SJSA1 (cell line): ENCODE results near the gene TLL2. TPM values are rescaled to one million over a fixed set of nuclear protein-coding genes. Genes with fewer than 3 reads are reported as not detected.

Source experiments
- DNase-seq, 2 experiments: peaks; one replicate each; pipeline ENCODE4 v3.0.0-alpha.2; 2015 to 2020; ENCODE audit warnings: low spot score in 2 of 2, low read depth in 1 of 2
- H3K27ac ChIP-seq: fragments of 250-450 bp; sonication (Bioruptor Pico); 2 replicates; pipeline ENCODE4 v1.5.1; 2020; ENCODE audit warnings: mild to moderate bottlenecking, moderate library complexity
- H3K27me3 ChIP-seq: fragments of 250-450 bp; sonication (Bioruptor Pico); replicated peaks from 2 replicates; pipeline ENCODE4 v1.5.1; 2020; ENCODE audit warnings: mild to moderate bottlenecking, moderate library complexity
- H3K36me3 ChIP-seq: fragments of 250-450 bp; sonication (Bioruptor Pico); 2 replicates; pipeline ENCODE4 v1.5.1; 2020; ENCODE audit warnings: mild to moderate bottlenecking
- H3K4me1 ChIP-seq: fragments of 250-450 bp; sonication (Bioruptor Pico); replicated peaks from 2 replicates; pipeline ENCODE4 v1.6.1; 2021; ENCODE audit warnings: mild to moderate bottlenecking
- H3K4me3 ChIP-seq: fragments of 250-450 bp; sonication (Bioruptor Pico); 2 replicates; pipeline ENCODE4 v1.5.1; 2020; ENCODE audit warnings: mild to moderate bottlenecking
- H3K9me3 ChIP-seq: fragments of 250-450 bp; sonication (Bioruptor Pico); replicated peaks from 2 replicates; pipeline ENCODE4 v1.5.1; 2020; ENCODE audit warnings: mild to moderate bottlenecking
- total RNA-seq: library from RNA; depleted of rRNA; stranded (reverse); fragments of >200 nt; shearing (Covaris generic); gene quantifications from 2 replicates; pipeline ENCODE4 v1.2.3, GENCODE V29; 2014

TLL2 gene
- total RNA-seq, 1 experiment from 2014 or later, result not detected

DNA sequence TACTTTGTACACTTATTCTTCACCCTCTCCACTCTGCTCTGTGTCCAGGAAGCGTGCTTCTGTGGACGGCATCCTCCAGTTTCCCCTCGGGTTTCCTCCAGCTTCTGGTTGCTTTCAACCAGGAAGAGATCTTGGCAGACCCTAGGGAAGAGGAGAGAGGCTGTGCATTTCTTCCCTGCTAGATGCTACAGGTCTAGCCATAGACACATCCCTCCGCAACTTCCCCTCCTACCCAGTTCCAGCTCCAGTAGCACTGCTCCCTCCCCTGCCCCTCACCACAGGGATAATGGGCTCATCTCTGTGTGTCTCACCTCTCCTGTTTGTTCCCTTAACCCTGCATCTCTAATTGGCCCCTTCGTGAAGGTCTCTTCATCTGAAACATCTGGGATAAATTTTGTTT is 16.3 kb downstream of the TLL2 start:
- no peaks in the 10 kb centered on the region for H3K9me3 ChIP-seq
- no peak overlapping the region for H3K27ac ChIP-seq
- H3K27me3 ChIP-seq, result no peaks in the 10 kb centered on the region; the same call in 1 of the 2 replicates
- H3K4me3 ChIP-seq, result no peak overlapping the region
- no peak for DNase-seq
- H3K36me3 ChIP-seq, result no peaks in the 10 kb centered on the region
- peaks cover 5% of the 10 kb centered on the region for H3K4me1 ChIP-seq

DNA sequence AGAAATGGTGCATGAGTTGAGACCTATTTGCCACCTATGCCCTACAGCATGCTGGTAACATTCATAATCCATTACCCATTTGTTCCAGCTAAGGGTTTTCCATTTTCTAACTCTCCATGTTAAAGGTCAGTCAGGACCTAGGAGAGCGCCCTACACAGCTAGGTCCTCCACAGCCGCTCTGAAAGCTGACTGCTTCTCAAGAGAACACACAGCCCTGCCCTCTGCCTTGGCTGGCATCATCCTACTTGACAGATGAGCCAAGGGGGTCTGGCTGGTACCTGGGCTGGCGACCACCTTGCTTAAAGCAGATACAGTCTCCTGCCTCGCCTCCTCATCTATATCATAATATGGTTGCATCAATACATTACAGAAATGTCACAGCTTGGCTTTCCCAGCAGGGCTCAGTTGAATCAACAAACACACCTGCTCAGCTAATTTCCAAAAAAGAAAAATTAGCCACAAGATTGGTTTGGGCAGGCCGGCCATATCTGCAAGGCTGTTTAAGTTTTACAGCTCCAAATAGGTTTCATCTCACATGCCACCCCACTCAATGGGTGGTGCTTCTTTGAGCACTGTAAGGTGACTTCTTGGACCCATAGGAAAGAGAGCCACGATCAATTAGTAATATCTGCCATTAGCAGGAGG is 17.3 kb downstream of the TLL2 start:
- Histone ChIP-seq H3K4me1 (peaks cover under 1% of the 10 kb centered on the region), H3K9me3 (no peaks in the 10 kb centered on the region), H3K27me3 (no peaks in the 10 kb centered on the region; the same call in 1 of the 2 replicates), H3K4me3 (no peak overlapping the region), H3K27ac (no peak overlapping the region), H3K36me3 (no peaks in the 10 kb centered on the region)
- DNase-seq, result no peak

DNA sequence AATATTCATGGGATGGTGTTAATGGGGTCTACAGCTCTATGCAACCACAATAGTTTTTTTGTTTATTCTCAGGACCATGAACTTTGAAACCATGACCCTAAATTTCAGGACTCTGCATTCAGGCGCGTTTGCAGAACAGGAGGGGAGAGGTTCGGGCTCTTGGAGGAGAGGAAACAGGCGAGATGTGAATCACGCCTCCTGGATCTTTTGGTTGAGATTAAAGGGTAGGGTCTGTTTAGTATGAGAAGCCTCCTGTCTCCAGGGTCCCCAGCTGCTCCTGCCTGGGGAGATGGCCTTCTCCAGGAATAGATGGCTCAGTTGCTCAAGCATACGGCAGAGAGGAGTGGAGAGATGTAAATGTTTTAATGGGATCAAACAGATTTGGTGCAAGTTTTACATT is 18.2 kb downstream of the TLL2 start:
- Histone ChIP-seq H3K27me3 (peaks cover 3% of the 10 kb centered on the region; the same call in 1 of the 2 replicates), H3K27ac (no peak overlapping the region), H3K9me3 (no peaks in the 10 kb centered on the region), H3K4me1 (no peaks in the 10 kb centered on the region), H3K4me3 (no peak overlapping the region), H3K36me3 (no peaks in the 10 kb centered on the region)
- no peak for DNase-seq

DNA sequence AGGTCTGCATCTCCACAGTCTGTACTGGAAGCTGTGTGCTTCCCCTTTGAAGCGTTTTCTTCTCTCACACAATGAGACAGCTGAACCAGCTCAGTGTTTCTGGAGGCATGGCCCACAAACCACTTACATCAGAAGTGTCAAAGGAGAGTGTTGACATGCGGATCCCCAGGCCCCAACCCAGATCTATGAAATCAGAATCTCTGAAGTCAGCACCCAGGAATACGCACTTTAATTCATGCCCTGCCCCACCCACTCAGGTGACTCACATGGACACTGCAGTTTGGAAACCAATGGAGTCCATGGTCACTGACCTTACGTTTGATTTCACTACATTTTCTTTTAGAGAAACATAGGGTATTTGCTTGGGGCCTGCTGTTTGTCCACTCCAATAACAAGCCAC is 19.0 kb downstream of the TLL2 start:
- DNase-seq, result no peak
- H3K9me3 ChIP-seq, result no peaks in the 10 kb centered on the region
- no peak overlapping the region for H3K4me3 ChIP-seq
- H3K27me3 ChIP-seq, result peaks cover 7% of the 10 kb centered on the region; the same call in 1 of the 2 replicates
- H3K27ac ChIP-seq, result no peak overlapping the region
- H3K36me3 ChIP-seq, result no peaks in the 10 kb centered on the region
- no peaks in the 10 kb centered on the region for H3K4me1 ChIP-seq

DNA sequence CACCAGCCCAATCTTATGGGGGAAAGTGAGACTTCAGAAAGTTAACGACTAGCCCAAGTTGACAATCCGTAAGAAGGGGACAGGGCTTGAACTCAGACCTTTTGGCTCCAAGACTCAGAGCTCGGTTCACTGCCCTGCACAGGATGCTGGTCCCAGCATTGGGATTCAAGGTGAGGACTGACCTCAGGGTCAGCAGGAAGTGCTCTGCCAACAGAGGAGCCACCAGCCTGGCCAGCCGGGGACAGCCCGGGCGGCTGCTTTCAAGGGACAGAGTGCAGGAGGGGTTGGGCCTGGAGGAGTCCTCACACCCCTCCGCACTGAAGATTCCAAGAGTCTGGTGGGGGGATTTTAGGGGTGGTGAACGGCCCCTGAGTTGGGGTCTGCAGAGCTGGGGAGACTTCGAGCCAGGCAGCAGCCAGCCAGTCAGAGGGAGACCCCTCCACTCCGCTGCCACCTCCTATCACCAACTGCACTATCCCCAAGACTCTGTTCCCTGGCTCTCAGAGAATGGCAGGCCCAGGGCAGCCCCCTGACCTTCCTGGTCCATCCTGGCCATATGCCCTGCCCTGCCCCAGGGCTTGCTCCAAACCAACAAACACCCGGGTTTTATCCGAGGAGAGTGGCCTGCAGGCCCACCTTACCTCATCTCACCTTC is 19.7 kb downstream of the TLL2 start:
- Histone ChIP-seq H3K9me3 (no peaks in the 10 kb centered on the region), H3K4me1 (no peaks in the 10 kb centered on the region), H3K36me3 (no peaks in the 10 kb centered on the region), H3K4me3 (no peak overlapping the region), H3K27me3 (peaks cover 10% of the 10 kb centered on the region; the same call in 1 of the 2 replicates), H3K27ac (no peak overlapping the region)
- DNase-seq, result no peak

DNA sequence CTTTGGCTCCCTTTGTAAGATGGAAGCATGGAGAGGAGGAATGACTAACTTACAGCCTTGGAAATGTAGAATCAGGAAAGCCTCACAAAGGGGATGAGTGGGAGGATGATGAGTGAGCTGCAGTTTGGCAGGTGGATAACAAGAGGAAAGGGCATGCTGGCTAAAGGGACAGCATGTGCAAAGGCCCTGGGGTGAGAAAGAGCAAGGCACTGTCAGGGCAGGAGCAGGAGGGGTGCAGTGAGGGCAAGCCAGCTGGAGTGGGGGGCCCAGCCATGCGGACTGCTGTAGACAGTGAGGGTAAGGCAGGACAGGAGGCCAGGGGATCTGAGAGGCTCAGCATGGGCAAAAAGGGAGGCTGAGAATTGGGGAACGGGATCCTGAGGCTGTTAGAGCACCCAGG is 20.5 kb downstream of the TLL2 start:
- H3K9me3 ChIP-seq, result no peaks in the 10 kb centered on the region
- H3K4me1 ChIP-seq, result no peaks in the 10 kb centered on the region
- peaks cover 10% of the 10 kb centered on the region; the same call in 1 of the 2 replicates for H3K27me3 ChIP-seq
- H3K27ac ChIP-seq, result no peak overlapping the region
- no peaks in the 10 kb centered on the region for H3K36me3 ChIP-seq
- no peak overlapping the region for H3K4me3 ChIP-seq
- no peak for DNase-seq

DNA sequence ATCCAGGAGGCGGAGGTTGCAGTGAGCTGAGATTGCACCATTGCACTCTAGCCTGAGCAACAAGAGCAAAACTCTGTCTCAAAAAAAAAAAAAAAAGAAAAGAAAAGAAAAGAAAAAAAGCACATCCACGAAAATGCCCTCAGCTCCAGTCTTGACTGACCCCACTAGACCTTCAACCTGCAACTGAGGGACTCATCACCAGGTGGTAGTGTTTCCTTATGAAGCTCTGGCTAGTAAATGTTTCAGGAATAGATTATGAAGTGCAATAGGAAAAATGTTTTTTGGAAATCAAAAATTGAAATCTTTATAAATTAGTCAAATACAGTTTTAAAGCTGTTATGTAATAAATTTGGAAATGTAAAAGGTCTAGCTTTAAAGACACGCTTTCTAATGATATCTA is 22.4 kb downstream of the TLL2 start:
- H3K9me3 ChIP-seq, result no peaks in the 10 kb centered on the region
- DNase-seq, result no peak
- no peaks in the 10 kb centered on the region for H3K36me3 ChIP-seq
- H3K27me3 ChIP-seq, result peaks cover 12% of the 10 kb centered on the region
- H3K4me1 ChIP-seq, result no peaks in the 10 kb centered on the region
- no peak overlapping the region for H3K4me3 ChIP-seq
- H3K27ac ChIP-seq, result no peak overlapping the region

DNA sequence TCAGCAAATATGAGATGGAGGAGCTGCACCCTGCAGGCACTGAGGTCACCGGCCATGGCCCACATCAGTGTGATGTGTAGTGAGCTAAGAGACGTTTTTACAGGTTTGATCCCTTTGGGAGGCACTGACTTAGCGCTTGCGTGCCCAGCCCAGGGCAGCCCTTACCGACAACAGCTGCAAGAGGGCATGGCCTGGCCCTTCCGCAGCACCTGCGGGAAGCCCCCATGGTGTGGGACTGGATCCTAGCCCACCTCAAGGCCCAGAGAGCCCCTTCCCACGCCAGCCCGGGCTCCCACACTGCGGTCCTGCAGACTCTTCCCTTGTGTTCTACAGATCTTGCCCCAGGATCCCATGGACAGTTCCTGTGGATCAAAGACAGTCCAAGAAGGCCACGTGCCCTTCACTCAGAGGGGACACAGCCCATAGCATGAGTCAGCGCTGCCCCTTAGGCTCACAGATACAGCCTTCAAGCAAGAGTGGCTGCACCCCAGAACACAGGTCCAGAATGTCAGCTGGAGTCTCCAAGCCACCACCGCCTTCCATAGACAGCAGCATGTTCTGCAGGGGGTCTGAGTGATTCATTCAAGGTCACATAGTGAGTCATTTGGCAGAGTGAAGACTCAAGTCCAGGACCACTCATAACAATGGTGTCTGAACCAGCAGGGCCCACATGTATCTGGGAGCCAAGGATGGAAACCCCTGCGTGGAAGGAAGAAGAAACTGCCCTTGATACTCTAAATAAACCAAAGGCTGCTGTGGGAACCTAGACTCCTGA is 25.4 kb downstream of the TLL2 start:
- Histone ChIP-seq H3K4me3 (no peak overlapping the region), H3K36me3 (no peaks in the 10 kb centered on the region), H3K27ac (no peak overlapping the region), H3K27me3 (peaks cover 24% of the 10 kb centered on the region), H3K4me1 (no peaks in the 10 kb centered on the region), H3K9me3 (no peaks in the 10 kb centered on the region)
- no peak for DNase-seq

DNA sequence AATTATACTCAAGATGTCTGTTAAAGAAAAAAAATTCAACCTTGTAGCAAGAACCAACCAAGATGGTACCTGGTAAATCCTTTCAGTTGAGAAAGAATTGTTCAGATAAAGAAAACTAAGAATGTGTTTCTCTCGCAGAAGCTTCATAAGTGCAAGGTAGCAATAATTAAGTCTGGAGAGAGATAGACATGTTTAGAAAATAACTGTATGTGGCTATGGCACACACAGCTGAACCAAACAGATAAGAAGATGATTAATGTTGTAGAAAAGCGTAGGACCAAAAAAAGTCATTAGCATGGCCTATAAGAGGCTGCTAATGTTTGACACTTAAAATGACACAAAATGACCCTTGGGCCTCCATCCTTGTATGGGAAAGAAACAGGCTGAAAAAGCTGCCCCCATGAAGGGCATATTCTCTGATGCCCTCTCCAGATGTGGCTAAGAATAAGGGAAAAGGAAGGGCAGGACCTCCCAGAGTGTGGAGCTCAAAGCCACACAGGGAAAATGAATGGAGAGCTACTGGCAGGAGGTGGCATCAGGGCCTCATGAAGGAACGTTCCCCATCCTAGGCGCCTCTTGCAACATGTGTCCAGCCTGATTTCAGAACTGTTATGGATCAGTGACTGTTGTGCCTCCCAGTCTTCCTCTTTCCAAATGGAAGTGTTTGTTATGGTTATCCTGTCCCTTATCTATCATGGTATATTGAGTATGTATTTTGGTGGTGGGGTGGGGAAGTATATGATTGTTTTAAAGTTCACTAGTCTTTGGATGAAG is 30.7 kb downstream of the TLL2 start:
- H3K27me3 ChIP-seq, result peaks cover 32% of the 10 kb centered on the region
- no peak for DNase-seq
- H3K4me3 ChIP-seq, result no peak overlapping the region
- no peaks in the 10 kb centered on the region for H3K36me3 ChIP-seq
- no peak overlapping the region for H3K27ac ChIP-seq
- H3K9me3 ChIP-seq, result 0 out of 2 replicates have a peak, but pooled peaks cover under 1% of the 10 kb centered on the region
- H3K4me1 ChIP-seq, result peaks cover 7% of the 10 kb centered on the region

DNA sequence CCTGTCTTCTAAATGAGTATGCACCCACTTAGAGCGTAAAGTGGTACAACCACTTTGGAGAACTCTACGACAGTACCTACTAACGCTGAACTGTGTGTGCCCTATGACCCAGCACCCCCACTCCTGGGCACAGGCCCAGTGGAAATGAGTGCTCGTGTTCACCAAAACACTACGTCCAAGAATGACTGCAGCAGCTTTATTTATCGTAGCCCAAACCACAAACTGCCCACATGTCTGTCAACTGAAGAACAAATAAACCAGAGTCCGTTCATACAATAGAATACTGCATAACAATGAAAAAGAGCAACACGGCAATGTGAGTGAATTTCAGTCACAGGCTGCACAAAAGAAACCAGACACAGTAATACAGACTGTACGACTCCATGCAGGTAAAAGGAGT is 35.4 kb downstream of the TLL2 start:
- Histone ChIP-seq H3K27me3 (peaks cover 35% of the 10 kb centered on the region), H3K9me3 (0 out of 2 replicates have a peak, but pooled peaks cover 10% of the 10 kb centered on the region), H3K4me3 (no peak overlapping the region), H3K36me3 (no peaks in the 10 kb centered on the region), H3K4me1 (peaks cover 7% of the 10 kb centered on the region), H3K27ac (no peak overlapping the region)
- peak in 1 of 2 experiments; percentile 43 for DNase-seq

DNA sequence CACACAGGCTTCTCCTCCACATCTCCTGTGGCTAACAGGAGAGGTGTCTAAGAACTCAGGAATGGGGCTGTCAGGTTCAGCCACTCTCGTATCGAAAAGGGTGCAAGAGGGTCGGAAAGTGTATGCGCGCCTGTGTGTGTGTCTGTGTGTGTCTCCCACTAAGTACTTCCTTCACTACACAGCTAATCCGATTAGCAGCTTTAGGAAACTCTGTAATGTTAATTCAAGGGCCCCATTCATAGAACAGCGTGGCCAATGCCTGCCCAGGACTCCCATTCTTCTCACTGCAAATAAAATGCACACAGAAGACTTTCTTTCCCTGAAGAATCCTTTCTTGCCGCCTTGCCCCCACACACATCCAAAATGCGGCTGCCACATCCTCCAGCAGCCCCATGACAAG is 39.9 kb downstream of the TLL2 start:
- Histone ChIP-seq H3K9me3 (0 out of 2 replicates have a peak, but pooled peaks cover 10% of the 10 kb centered on the region), H3K4me3 (no peak overlapping the region), H3K27me3 (peaks cover 27% of the 10 kb centered on the region), H3K27ac (no peak overlapping the region), H3K36me3 (no peaks in the 10 kb centered on the region), H3K4me1 (peaks cover 7% of the 10 kb centered on the region)
- DNase-seq, result no peak

DNA sequence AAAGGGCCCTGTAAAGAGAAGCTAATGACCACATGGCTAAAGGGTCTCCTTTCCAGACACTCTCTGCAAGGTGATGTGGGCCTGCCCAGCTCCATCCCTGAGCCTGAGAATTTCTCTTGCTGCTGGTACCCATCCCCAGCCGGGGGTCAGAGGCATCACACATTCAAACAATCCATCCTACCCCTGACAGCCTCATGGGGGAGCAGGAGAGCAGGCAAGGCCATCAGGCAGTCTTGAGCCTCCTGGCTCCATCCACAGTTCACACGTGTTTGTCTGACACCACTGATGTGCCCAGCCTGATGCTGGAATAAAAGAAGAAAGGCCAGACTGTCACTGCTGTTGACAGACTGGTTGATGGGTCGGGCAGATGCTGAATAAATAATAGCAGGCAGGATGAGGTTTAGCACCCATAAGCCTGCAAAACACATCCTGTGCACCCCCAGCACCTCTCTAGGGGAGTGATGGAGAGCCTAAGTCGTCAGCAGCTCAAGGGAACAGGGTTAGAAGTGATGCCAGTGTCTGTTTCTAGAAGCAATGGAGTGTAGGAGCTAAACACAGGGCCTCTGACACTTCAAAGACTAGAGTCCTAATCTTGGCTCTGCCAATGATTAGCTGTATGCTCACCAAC is 43.5 kb downstream of the TLL2 start:
- Histone ChIP-seq H3K27ac (no peak overlapping the region), H3K27me3 (peaks cover 33% of the 10 kb centered on the region), H3K4me3 (no peak overlapping the region), H3K4me1 (no peaks in the 10 kb centered on the region), H3K36me3 (no peaks in the 10 kb centered on the region), H3K9me3 (0 out of 2 replicates have a peak, but pooled peaks cover 4% of the 10 kb centered on the region)
- DNase-seq, result no peak

DNA sequence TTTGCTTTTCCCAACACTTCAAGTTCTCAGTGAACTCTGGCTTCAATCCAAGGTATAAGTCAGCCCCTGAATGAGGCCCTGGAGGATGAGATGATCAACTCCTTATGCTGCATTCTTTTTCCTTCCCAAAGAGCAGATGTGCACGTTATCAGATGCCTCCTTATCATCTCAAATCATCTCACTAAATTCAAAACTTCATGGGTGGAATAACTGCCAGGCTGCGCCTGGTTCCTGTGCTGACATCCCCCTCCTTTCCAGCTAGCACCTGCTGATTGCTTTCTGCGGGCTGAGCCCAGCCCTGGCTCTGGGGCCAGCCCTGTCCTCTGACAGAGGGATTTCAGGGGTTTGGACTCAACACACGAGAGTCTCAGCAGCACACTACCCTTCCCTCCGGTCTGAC is 44.9 kb downstream of the TLL2 start:
- H3K9me3 ChIP-seq, result no peaks in the 10 kb centered on the region
- no peak for DNase-seq
- peaks cover 25% of the 10 kb centered on the region for H3K27me3 ChIP-seq
- no peaks in the 10 kb centered on the region for H3K36me3 ChIP-seq
- no peak overlapping the region for H3K27ac ChIP-seq
- H3K4me3 ChIP-seq, result no peak overlapping the region
- no peaks in the 10 kb centered on the region for H3K4me1 ChIP-seq
